ENCODE results near the gene SAMD4A.

Gene SAMD4A

DNA sequence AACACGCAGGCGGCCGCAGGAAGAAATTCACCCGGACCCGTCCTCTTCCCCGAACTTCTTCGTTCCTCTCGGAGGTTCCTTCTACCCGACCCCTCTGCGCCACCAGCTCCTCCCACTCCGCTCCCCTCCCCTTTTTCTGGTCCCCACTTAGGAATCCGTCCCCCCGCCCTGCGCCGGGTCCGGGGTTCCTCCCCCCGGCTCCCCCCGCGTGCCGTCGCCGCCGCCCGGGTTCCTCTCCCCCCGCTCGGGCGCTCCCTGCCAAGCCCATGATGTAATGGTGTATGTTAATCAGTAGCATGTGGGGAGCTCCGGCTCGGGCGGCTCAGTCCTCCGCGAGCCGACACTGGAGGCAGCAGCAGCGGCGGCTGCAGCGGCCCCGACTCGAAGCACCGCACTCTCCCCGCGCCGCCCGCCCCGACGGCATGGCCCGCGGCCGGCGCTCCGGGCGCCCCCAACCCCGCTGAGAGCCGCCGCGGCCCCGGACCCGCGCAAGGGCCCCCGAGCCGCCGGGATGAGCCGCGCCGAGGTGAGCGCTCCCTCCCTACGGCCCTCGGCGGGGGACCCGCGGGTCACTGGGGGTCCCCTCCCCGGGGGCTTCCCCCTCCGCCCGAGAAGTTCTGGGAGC, 1.0 kb upstream of the SAMD4A start:
- DNase-seq (ENCODE audit: low read depth in 3 of 3) = peak; percentile 54 to 77 (median 76)

DNA sequence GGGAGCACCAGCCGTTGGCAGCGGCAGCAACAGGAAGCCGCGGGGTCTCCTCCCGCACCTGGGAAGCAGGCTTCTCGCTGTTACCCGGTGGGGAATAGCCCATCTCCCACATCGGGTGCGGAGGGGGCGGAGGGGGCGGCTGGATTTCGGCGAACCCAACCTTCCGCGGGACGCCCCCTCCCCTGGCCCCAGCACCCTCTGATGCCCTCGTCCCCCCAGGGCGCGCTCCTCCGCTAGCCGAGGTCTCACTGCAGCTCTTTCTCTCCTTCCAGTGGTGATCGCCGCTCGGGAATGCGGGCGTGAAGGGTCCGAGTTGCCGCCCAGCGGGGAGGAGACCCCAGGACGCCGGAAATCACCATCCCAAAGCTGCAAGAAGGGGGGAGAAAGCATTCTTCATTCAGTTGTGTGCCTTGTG, 303 bp downstream of the SAMD4A start:
- no peak for DNase-seq (ENCODE audit: low read depth in 3 of 3)

DNA sequence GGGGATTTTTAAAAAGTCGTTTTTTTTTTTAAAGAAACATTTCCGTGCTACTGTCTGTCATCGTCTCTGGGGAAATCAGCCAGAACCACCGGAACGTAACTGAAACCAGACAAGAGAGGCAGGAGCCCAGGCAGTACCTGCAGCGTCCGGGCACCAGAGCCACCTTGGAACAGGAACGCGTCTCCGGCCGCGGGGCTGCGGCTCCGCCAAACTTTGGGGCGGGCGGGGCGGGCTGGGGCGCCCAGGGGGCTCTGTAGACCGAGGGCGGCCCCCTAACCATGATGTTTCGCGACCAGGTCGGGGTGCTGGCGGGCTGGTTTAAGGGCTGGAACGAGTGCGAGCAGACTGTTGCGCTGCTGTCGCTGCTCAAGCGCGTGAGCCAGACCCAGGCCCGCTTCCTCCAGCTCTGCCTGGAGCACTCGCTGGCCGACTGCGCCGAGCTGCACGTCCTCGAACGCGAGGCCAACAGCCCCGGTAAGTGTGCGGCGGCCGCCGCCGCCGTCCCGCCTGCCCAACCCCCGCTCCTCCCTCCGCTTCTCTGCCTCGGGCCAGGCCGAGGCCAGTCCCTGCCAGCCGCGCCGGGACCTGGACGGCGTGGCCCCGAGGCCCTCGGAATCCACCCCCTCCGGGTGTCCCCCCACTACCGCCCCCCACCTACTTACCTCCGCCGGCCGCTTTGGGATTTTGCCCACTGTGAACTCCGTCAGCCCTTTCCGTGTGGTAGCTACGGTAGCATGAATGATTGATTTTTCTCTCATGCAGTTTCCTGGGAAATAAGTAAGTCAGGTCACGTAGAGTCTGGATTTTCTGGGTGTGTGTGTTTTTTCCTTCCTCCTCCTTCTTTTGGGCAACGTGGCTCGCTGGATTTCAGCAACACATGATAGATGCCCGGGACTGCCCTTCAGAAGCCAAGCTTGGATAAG, 972 bp downstream of the SAMD4A start:
- DNase-seq (ENCODE audit: low read depth in 3 of 3) = peak in 2 of 3 experiments; percentile 15 to 23

DNA sequence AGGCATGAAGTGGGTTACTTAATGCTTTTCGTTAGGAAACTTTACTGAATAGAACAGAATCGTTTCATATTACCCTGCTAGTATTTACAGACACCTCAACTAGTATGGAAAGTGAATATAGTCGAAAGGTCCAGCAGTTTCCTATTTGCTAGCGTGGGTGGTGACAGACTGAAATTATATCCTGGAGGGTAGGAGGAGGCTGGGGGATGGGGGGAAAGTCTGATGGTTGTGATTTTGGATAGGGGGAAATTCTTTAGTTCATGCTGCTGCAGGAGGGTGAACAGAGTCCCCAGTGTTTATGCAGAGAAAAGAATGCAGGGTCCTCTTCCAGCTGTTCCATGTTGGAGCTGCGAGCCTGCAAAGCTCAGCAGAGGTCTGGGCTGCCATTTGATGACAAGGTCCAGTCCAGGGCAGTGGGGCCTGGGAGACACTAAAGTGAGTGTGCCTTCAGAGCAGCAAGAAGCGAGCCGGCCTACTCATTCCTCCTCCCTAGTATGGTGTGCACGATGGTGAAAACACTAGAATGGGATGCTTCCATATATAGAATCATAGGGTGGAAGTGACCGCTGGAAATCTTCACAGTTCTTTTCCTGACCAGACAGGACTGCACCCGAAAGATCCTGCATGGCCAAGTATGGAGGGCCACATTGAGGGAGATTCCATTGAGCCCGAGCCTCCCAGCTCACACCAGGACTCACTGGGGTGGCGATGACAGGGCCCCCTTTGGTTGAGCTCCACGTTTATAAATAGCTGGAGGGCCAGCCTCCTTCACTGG, 2.1 kb downstream of the SAMD4A start:
- DNase-seq (ENCODE audit: low read depth in 3 of 3) = no peak

DNA sequence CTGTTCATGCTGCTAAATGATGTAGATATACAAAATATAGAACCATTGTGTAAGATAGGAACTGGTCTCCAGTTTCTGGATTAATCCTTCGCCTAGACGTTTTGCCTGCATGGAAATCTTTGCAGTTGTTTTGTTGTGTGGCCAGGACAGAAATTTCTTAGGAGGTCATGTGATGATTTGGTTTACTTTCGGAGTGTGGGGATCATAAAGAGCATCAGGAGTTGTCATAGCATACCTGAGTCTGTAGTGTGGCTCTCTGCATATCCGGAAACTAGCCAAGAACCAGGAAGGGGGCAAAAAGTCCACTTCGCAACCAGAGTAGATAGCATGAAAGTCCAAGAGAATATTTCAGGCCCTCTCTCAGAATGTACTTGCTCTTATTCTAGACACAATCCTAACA, 3.1 kb downstream of the SAMD4A start:
- no peak for DNase-seq (ENCODE audit: low read depth in 3 of 3)

DNA sequence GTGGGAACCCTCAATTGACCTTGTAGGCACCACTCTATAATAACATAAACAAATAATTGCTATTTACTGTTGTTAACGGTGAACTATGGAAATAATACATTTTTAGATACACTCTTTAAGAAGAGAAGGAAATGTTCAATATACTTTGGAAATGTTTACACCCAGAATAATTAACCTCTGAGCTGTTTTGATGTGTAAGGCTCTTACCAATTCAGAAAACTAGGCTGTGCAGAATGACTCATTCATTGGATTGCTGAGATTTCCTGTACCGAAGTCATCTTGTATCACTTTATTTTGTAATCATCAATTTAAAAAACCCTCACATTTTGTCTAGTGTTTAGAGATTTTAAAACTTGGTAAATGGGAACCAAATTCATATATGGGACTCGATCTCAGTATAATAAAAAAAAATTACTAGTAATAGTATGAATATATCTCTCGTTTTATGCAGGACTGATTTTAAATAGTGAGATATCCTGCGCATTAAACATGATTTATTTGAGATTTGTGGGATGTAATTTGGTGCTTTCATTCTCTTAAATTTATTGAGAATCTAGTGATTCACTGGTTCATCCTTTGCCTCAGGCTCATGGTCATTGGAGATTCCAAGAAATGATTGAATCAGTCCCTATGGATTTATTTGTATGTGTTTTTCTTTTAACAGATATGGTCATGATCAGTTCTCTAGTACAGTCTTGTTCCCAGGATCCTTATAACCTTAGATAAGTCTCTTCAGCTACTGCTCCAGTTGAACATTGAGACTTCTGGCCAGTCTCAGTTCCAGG, 3.9 kb downstream of the SAMD4A start:
- DNase-seq (ENCODE audit: low read depth in 3 of 3) = no peak

DNA sequence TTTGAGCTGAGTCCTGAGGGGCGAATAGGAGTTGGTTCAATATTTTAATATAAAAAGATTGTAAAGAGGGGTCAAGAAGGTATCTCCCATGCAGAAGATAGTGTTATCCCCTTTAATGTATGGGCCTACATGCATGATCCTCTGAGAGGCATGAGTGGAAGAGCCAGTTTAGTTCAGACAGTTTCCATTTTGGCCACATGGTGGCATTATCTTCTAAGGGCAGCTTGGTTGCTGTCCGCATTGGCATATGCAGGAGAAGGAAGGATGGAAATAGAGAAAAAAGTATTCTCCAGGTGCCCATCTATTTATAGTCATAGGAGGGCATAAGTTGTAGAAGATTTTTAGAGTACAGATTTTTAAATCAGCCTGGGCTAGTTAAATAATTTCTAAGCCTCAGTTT, 5.4 kb downstream of the SAMD4A start:
- no peak for DNase-seq (ENCODE audit: low read depth in 3 of 3)

DNA sequence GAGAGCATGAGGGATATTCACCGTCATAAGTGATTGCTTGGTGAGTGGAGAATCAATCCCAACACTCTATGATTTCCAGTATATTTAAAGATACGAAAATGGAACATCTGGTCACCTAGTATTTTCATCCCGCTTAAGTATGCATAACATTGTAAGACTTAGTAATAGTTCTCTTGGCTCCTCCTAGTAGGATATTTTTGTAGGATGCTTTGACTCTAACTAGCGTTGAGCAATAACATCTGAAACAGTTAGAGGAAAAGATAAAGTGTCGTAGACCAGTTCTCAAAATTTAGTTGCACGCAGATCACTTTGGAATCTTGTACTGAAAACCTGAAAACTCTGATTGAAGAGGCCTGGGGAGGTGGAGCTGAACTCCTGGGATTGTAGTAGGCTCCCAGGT, 7.6 kb downstream of the SAMD4A start:
- DNase-seq (ENCODE audit: low read depth in 3 of 3) = no peak

DNA sequence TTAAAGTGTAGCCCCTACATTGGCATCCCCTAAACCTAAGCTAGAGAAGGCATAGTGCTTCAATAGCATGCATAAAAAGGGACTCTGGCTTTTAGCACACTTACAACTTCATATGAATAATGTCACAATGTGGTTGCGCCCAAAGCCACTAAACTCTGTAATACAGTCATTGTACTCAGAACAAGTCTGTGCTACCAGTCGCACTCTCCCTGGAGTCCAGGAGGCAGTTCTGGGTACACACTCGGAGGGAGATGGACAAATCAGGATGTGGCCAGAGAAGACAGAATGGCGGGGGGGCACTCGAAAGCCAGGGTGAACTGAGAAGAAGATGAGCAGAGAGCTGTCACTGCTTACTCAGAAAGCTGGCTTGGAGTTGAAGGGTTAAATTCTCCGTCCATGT, 10.6 kb downstream of the SAMD4A start:
- no peak for DNase-seq (ENCODE audit: low read depth in 3 of 3)

DNA sequence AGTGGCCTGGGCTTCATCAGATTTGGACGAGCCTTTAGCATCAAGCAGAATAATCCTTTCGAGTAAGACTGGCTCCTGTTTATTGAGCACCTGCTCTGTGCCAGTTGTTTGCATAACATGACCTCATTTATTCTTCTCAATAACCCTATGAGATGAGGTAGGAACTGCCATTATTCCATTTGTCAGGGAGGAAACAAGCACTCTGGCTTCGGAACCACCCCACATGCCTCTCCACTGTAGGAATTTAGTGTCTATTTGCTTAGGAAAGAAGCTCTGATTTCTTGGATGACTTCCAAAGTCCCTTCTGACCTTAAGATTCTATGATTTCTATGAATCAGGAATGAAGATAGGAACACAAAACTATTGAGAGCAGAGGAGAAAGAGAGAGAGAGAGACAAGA, 11.0 kb downstream of the SAMD4A start:
- DNase-seq (ENCODE audit: low read depth in 3 of 3) = no peak

DNA sequence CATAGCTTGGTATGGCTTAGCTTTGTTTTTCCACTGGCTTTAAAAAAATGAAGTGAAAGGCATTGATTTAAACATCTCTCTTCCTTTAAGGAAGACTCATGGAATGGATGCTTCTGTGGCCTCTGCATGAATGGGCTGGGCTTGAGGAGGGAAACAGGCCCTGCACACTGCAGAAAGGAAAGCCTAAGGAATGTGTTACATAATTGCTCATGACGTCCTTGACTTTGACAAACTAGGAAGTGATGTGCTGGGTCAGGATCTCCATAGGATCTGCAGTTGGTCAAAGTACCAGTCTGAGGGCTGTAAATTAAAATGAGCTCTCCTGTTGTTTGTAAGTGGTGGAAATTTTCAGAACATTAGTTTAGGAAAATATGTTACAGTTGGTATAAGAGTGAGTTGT, 12.7 kb downstream of the SAMD4A start:
- DNase-seq (ENCODE audit: low read depth in 3 of 3) = no peak

DNA sequence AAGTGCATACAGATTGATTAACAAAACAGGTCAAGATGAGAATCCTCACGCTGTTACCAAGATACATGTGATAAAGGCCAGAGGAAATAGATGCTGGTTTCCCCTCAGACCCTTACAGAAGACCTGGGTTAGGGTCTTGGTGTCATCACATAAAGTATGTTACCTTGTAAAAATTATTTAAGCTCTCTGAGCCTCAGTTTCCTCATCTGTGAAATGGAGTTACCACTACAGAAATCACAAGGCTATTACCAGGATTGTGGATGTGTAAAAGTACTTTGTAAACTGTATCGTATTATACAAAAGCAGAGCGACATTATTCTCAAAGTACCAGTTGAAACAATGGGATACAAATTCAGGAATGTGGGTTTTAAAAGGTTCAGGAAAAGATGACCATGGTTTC, 14.0 kb downstream of the SAMD4A start:
- no peak for DNase-seq (ENCODE audit: low read depth in 3 of 3)

DNA sequence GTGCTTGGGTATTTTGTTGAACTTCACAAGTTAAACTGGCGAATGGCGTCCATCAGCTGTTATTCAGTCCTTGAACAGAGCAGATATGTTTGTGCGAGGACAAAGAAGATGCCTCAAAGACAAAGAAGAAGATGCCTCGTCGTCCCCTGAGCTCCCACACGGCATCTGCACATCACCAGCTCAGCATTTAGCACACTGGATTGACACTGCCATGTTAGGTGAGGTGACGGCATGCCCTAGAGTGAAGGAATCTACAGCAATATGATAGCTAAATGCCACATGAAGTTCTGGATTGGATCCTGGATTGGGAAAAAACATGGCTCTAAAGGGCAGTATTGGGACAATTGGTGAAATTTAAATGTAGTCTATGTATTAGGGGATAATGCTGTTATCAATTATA, 15.4 kb downstream of the SAMD4A start:
- no peak for DNase-seq (ENCODE audit: low read depth in 3 of 3)

DNA sequence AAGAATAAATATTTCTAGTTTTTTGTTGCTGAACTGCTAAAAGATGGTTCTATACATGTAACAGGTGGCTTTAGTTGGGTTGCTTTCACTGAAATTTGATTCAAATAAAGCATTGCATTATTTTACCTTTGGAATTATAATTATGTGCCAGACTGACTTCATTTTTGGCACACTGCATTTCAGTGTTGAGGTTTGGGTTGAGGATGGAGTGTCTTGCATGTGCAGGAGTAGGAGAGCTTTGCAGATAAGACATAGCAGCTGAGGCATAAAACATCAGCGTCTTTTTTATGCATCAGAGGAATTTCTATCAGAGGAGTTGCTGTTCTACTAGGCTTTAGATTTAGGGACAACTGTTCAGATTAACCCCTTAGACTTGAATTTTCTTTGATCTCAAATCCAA, 17.2 kb downstream of the SAMD4A start:
- DNase-seq (ENCODE audit: low read depth in 3 of 3) = no peak

DNA sequence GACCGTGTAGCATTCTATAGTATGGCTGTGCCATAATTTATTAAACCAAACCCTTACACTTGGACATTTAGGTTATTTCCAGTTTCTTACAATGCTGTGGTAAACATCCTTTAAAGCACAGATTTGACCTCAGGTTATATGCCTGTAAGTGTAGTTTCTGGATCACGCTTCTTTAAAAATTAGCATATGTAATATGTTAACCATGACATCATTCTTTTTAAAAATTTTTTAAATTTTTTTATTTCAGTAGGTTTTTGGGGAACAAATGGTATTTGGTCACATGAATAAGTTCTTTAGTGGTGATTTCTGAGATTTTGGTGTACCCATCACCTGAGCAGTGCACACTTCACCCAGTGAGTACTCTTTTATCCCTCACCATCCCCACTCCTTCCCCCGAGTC, 18.3 kb downstream of the SAMD4A start:
- DNase-seq (ENCODE audit: low read depth in 3 of 3) = no peak

DNA sequence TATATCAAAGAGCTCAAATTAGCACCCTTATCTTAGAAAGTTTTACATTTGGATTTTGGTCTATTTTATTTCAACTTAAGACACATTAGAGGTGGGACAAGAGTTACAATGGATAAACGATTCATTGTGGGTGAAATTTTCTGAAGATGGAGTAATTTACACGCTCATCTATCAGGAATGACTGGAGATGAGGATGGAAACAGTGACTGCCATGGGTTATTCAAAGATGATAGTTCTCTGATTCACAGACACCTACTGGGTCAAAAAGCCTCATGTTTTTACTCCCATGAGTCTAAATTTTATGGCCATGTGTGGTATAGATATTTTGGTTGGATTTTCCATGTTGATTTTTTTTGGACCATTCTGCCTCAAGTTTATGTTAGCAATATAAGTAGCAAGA, 22.1 kb downstream of the SAMD4A start:
- no peak for DNase-seq (ENCODE audit: low read depth in 3 of 3)

DNA sequence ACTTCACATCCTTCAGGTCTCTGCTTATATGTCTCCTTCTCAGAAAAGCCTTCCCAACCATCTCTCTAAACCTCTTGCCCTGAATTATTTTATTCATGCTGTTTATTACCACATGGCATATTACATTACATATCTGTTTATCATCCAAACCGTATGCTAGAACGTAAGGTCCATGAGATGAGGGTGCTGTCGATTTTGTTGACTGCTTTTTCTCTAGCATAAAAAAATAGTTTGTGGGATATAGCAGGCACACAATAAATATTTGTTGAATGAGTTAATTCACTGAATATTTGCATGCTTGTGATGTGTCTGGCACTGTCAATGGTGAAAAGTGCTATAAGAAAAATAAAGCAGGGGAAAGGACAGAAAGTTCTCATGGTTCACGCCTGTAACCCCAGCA, 22.9 kb downstream of the SAMD4A start:
- no peak for DNase-seq (ENCODE audit: low read depth in 3 of 3)

DNA sequence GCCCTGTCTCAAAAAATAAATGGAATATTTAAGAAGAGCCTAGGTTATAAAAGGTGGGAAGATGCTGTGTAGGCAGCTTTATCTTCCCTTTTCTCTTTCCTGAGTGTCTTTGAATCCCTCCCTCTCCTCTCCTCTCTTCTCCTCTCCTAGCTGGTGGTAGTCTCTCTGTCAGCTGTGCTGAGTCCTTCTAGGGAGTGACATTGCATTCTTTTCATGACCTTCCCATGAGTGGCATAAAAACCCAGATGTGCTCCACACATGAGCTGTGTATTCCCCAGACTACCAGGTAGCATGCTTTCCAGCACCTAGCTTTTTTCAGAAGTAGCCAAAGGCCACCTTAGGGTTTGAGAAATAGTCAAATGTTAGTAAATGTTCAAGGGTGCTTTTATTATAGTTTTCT, 23.6 kb downstream of the SAMD4A start:
- DNase-seq (ENCODE audit: low read depth in 3 of 3) = no peak

DNA sequence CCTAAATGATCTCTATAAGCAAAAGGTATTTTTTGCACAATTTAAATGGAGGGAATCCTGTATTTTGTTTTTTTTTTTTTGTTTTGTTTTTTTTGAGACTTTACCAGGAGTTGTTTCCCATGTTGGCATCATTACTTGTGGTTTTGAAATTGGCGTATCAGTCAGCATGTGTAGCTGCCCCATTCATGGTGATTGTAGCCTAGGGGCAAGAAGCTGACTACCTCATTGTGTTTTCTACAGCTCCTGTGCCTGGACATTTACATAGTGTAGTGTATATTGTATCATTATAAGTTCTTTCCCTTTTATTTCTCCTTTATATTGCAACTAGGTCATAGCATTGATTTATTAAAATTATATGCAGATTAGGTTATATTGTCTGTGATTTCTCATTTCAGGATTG, 24.5 kb downstream of the SAMD4A start:
- DNase-seq (ENCODE audit: low read depth in 3 of 3) = no peak

DNA sequence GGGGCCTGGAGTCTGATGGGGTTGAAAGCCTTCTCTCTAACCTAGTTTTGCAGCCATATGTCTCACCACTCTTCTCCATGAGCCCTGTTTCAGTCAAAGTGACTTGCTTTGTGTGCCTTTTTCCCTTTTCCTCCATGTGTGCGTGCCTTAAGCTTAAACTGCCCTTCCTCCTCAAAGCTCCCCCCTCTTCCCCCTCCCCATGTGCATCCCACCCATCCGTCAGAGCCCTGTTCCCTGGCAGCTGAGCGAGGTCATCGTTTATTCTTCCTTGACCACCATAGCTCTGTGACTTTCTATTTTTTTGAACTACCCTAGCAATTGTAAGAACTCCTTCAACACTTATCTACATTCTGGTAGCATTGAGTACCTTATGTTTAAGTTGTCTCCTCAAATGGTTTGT, 24.9 kb downstream of the SAMD4A start:
- DNase-seq (ENCODE audit: low read depth in 3 of 3) = no peak

DNA sequence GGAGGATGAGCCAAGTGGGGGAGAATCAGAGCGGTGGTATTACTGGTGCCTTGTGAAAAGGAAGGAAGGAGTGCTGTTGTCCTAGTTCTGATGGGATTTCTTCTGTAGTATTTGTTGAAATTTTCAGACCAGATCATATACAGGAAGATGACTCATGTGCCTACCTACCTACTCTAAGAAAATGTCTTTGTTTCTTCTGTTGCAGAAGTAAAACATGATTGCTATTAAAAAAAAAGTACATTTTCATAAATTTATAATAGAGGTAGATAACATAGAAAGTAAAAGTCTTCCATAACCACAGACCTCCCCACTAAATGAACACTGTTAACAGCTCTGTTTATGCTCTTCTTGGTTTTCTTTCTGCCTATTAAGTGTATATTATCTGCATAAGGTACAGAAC, 26.9 kb downstream of the SAMD4A start:
- DNase-seq (ENCODE audit: low read depth in 3 of 3) = no peak

DNA sequence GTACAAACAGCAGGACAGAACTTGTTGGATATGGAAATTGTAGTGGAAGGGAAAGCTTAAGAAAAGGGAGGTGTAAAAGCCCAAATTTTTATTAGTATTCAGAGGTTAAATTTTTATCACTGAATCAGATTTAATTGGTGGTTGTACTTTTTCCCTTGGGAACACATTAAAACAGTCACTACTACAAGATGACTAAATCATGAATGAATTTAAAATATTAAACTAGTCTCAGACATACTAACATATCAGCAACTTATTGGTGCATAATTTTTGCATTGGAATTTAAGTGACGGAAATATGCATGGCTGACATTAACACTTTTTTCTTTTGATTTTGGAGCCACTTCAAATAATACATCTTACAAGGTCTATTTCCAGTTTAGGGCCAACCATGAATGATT, 27.6 kb downstream of the SAMD4A start:
- no peak for DNase-seq (ENCODE audit: low read depth in 3 of 3)

Measured in stimulated activated CD4-positive, alpha-beta T cell treated with anti-CD3 and anti-CD28 coated beads, TNF-alpha, amount 100 ng/mL, for 4 hours (primary cell).